ENCODE results near the gene SMC6.

DNA sequence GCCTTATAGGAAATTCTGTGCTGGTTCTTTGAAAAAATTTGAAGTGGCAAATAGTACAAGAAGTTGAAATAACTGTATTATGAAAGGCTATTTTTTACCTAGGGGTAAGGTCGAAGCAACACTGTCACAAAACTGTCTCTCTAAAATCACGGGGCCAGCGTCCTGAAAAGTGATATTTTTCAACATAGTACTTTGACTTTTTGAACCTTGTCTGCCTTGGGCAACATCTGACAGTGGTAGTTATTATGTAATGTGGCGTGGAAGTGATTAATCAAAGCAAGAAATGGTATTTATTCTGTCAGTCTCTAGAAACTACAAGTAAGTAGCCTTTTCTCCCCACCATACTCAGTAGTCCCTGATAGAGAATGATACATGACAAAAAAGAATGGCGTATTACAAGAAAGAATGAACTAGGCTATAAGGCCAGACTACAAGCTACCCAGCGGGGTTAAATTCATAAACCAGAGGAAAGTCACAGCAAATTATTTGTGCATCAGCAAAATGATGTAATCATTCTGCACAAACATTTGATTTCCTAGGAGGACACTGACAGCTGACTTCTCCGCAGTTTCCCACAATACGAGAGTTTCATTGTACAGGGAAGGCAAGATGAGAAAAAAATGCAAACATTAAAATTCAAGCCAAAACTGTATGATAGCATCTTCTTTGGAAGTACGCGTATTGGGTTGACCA is 10.2 kb upstream of the SMC6 start:
- TF ChIP-seq, protein P1, sequence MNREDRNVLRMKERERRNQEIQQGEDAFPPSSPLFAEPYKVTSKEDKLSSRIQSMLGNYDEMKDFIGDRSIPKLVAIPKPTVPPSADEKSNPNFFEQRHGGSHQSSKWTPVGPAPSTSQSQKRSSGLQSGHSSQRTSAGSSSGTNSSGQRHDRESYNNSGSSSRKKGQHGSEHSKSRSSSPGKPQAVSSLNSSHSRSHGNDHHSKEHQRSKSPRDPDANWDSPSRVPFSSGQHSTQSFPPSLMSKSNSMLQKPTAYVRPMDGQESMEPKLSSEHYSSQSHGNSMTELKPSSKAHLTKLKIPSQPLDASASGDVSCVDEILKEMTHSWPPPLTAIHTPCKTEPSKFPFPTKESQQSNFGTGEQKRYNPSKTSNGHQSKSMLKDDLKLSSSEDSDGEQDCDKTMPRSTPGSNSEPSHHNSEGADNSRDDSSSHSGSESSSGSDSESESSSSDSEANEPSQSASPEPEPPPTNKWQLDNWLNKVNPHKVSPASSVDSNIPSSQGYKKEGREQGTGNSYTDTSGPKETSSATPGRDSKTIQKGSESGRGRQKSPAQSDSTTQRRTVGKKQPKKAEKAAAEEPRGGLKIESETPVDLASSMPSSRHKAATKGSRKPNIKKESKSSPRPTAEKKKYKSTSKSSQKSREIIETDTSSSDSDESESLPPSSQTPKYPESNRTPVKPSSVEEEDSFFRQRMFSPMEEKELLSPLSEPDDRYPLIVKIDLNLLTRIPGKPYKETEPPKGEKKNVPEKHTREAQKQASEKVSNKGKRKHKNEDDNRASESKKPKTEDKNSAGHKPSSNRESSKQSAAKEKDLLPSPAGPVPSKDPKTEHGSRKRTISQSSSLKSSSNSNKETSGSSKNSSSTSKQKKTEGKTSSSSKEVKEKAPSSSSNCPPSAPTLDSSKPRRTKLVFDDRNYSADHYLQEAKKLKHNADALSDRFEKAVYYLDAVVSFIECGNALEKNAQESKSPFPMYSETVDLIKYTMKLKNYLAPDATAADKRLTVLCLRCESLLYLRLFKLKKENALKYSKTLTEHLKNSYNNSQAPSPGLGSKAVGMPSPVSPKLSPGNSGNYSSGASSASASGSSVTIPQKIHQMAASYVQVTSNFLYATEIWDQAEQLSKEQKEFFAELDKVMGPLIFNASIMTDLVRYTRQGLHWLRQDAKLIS (CRISPR knock-in tag; IDR thresholded peaks at IDR 0.05; ENCODE audit: borderline replicate concordance): no peak
- TF ChIP-seq, protein P2, sequence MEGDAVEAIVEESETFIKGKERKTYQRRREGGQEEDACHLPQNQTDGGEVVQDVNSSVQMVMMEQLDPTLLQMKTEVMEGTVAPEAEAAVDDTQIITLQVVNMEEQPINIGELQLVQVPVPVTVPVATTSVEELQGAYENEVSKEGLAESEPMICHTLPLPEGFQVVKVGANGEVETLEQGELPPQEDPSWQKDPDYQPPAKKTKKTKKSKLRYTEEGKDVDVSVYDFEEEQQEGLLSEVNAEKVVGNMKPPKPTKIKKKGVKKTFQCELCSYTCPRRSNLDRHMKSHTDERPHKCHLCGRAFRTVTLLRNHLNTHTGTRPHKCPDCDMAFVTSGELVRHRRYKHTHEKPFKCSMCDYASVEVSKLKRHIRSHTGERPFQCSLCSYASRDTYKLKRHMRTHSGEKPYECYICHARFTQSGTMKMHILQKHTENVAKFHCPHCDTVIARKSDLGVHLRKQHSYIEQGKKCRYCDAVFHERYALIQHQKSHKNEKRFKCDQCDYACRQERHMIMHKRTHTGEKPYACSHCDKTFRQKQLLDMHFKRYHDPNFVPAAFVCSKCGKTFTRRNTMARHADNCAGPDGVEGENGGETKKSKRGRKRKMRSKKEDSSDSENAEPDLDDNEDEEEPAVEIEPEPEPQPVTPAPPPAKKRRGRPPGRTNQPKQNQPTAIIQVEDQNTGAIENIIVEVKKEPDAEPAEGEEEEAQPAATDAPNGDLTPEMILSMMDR (IDR thresholded peaks at IDR 0.05): no peak
- TF ChIP-seq CBFB (CRISPR knock-in tag; IDR thresholded peaks at IDR 0.05; ENCODE audit: low read depth): no peak
- TF ChIP-seq CREM (CRISPR knock-in tag; IDR thresholded peaks at IDR 0.05): no peak
- no peak for TF ChIP-seq ZNF423 (CRISPR knock-in tag; IDR thresholded peaks at IDR 0.05)
- TF ChIP-seq RELA (CRISPR knock-in tag; IDR thresholded peaks at IDR 0.05; ENCODE audit: borderline replicate concordance): no peak
